ENCODE measurements around the gene SMAD6.

The SMAD6 gene

GRCh38 chr15:66758844-66759243, 56.8 kb downstream of the SMAD6 start:
- no peak for DNase-seq (ENCODE audit: low spot score)

- no peak for DNase-seq (ENCODE audit: low spot score)
Measured at GRCh38 chr15:66760097-66760967, 58.3 kb downstream of the SMAD6 start.

GRCh38 chr15:66760968-66761725, 59.1 kb downstream of the SMAD6 start:
- DNase-seq (ENCODE audit: low spot score) = no peak

- DNase-seq (ENCODE audit: low spot score) = peak; percentile 44
Measured at GRCh38 chr15:66761726-66762595, 59.9 kb downstream of the SMAD6 start.

GRCh38 chr15:66763186-66764071, 61.4 kb downstream of the SMAD6 start:
- DNase-seq (ENCODE audit: low spot score) = peak; percentile 62

- DNase-seq (ENCODE audit: low spot score) = no peak
Measured at GRCh38 chr15:66764072-66764786, 62.2 kb downstream of the SMAD6 start.

- DNase-seq (ENCODE audit: low spot score) = peak; percentile 44
Measured at GRCh38 chr15:66765478-66766281, 63.6 kb downstream of the SMAD6 start.

GRCh38 chr15:66766282-66767230, 64.5 kb downstream of the SMAD6 start:
- DNase-seq (ENCODE audit: low spot score) = peak; percentile 75

- DNase-seq (ENCODE audit: low spot score) = no peak
Measured at GRCh38 chr15:66767240-66767659, 65.2 kb downstream of the SMAD6 start.

GRCh38 chr15:66768987-66769386, 67.0 kb downstream of the SMAD6 start:
- no peak for DNase-seq (ENCODE audit: low spot score)

GRCh38 chr15:66770518-66771350, 68.7 kb downstream of the SMAD6 start:
- no peak for DNase-seq (ENCODE audit: low spot score)

GRCh38 chr15:66771351-66771650, 69.3 kb downstream of the SMAD6 start:
- DNase-seq (ENCODE audit: low spot score) = no peak

- DNase-seq (ENCODE audit: low spot score) = no peak
Measured at GRCh38 chr15:66772604-66773128, 70.6 kb downstream of the SMAD6 start.

- DNase-seq (ENCODE audit: low spot score) = no peak
Measured at GRCh38 chr15:66773129-66773873, 71.3 kb downstream of the SMAD6 start.

- peak; percentile 91 for DNase-seq (ENCODE audit: low spot score)
Measured at GRCh38 chr15:66774001-66774814, 72.2 kb downstream of the SMAD6 start.

Data from AG20443 (cell line).